HG03439 (cell line): ENCODE data around the gene AHNAK.
"Not testable (repeated sequence)": the region's sequence is repeated elsewhere in the genome, so short reads cannot be mapped to it uniquely, and the experiment has no call there.

ENCODE experiments used
- ATAC-seq: cut with Tn5 transposase; IDR thresholded peaks from one replicate; pipeline ENCODE4 v1.9.1; 2021; ENCODE audit warnings: mild to moderate bottlenecking, moderate library complexity; ENCODE audit not compliant: unreplicated experiment

The AHNAK gene

GRCh38 chr11:62394825-62395538, 151.6 kb downstream of the AHNAK start:
- no peak for ATAC-seq

DNA sequence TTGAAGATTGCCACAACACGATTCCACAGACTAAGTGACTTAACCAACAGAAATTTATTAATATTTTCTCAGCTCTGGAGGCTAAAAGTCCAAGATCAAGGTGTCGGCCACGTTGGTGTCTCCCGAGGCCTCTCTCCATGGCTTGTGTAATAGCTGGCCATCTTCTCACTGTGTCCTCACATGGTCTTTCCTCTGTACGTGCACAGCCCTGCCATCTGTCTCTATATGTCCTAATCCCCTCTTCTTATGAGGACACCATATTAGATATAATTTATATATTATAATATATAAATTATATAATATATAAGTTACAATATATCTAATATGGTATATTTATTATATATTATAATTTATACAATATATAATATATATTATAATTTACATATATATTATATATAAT, 152.9 kb downstream of the AHNAK start:
- ATAC-seq = no peak

DNA sequence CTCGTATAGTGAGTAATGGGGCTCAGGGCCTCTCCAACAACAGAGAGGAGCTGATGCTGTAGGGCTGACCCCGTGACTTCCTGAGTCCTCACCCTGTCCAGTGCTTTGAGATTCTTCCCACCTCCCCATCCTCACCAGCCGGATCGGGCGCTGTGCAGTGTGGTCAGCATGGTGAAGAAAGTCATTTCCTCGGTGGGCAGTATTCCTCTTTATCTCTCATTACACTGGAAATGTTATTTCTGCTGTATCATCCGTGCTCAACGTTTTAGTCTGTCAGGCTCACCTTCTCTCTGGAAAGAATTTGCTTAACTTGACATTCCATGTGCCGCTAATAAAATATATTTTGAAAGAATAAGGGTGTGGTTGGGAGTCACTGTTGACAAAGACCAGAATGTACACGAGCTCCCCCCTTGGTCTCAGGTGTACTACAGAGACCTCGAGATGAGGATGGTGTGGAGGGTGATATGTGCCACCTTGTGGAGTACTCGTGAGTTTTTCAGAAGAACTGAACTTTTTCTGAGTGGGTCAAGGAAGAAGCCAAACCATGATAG, 153.5 kb downstream of the AHNAK start:
- no peak for ATAC-seq

DNA sequence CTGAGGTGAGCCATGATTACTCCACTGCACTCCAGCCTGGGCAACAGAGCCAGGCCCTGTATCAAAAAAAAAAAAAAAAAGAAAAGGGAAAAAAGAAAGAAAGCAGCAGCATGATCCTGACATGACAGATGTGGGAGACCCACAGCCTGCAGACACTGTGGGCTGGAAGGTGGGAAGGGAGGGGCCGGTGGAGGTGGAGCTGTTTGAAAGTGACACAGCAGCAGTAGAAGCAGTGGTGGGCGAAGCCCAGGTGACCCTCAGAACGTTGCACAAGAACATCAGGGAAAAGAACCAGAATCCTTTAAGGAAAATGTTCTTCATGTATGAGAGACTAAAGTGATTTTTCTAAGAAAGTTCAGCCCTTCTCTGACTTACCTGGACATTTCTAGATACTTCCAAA, 154.1 kb downstream of the AHNAK start:
- no peak for ATAC-seq

GRCh38 chr11:62391642-62392425, 154.8 kb downstream of the AHNAK start:
- ATAC-seq = no peak

DNA sequence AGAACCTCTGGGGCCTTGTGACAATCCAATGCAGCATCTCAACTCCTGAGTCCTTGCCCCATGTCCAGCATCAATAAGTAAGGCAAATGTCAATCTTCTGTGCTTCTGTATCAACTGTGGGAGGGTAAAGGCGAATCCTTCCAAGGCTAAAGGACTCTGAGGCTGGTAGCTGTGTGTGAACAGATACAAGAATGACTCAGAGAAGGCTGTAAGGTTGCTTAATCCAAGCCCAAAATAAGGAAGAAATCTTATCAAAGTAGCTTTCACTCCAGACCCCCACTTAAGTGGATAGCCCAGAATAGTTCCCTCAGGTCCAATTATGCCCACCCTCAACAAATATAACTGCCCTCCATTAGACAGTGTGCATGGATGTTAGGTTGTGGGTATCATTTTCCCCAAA, 155.9 kb downstream of the AHNAK start:
- ATAC-seq = no peak

DNA sequence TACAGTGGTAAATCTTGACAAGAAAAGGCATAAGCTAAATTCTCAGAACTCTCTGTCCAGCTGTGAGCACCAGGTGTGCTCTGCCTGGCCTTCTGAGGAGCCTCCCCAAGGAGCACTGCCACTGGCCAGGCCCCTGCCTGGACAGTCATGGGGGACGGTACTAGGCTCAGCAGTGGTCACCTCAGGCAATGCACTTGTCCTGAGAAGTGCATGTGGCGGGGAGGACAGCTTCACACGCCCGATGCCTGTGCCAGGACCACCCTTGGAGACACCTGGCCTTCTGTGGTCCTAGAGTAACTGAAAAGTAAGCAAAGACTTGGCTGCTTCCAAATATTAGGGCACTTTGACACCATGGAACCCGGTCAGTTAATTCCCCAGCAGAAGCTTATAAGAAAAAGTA, 156.4 kb downstream of the AHNAK start:
- ATAC-seq = no peak

DNA sequence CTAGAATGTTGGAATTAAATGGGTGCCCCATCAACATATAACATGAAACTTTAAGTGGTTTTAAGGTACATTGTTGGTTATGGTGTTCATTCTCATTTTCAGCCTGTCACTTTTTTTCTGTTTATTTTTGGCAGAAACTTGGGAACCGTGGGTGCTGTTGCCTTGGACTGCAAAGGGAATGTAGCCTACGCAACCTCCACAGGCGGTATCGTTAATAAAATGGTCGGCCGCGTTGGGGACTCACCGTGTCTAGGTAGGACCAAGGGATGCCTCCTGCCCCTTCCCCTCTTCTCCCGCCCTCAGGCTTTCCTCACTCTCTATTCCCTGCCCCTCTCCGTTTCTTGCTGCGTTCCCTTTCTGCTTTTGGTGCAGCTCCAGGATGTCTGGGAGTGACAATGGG, 157.6 kb downstream of the AHNAK start:
- no peak for ATAC-seq

GRCh38 chr11:62387381-62387780, 159.2 kb downstream of the AHNAK start:
- ATAC-seq = no peak

GRCh38 chr11:62386083-62386482, 160.5 kb downstream of the AHNAK start:
- ATAC-seq = not testable (repeated sequence)

GRCh38 chr11:62383822-62384221, 162.8 kb downstream of the AHNAK start:
- no peak for ATAC-seq
